Cerebellar cortex (tissue), 1 donor: ENCODE measurements around the gene DHPS.
"Not testable (repeated sequence)": the region's sequence is repeated elsewhere in the genome, so short reads cannot be mapped to it uniquely, and the experiment has no call there.

Experiments
- DNase-seq: peaks from one replicate; pipeline ENCODE4 v3.0.0-alpha.2; 2015; ENCODE audit warnings: low spot score

The DHPS gene

GRCh38 chr19:12705654-12706331 lies 24.1 kb upstream of the DHPS start:
- no peak for DNase-seq

- DNase-seq: no peak
Measured at GRCh38 chr19:12705169-12705568, 23.5 kb upstream of the DHPS start.

GRCh38 chr19:12703046-12703445 lies 21.4 kb upstream of the DHPS start:
- peak; percentile 73 for DNase-seq

GRCh38 chr19:12701596-12702282 lies 20.1 kb upstream of the DHPS start:
- DNase-seq: no peak

- no peak for DNase-seq
Measured at GRCh38 chr19:12698138-12698537, 16.5 kb upstream of the DHPS start.

GRCh38 chr19:12697425-12697824 lies 15.7 kb upstream of the DHPS start:
- DNase-seq: not testable (repeated sequence)

- DNase-seq: peak; percentile 98
Measured at GRCh38 chr19:12696366-12697335, 15.0 kb upstream of the DHPS start, which contains the start of gene FBXW9. Gene FBXW9, minus strand, starts transcription at chr19:12696631. Its CDS starts 50 bp downstream, at chr19:12696581.

- DNase-seq: no peak
Measured at GRCh38 chr19:12695997-12696365, 14.3 kb upstream of the DHPS start.

- DNase-seq: no peak
Measured at GRCh38 chr19:12695514-12695913, 13.8 kb upstream of the DHPS start.

GRCh38 chr19:12695096-12695495 lies 13.4 kb upstream of the DHPS start:
- DNase-seq: no peak

GRCh38 chr19:12694641-12695040 lies 13.0 kb upstream of the DHPS start:
- no peak for DNase-seq

GRCh38 chr19:12692960-12693359 lies 11.3 kb upstream of the DHPS start:
- no peak for DNase-seq

GRCh38 chr19:12689581-12690216 lies 8.0 kb upstream of the DHPS start:
- DNase-seq: no peak

GRCh38 chr19:12689012-12689411 lies 7.3 kb upstream of the DHPS start:
- DNase-seq: no peak

GRCh38 chr19:12687496-12688196 lies 6.0 kb upstream of the DHPS start, which contains the start of gene GNG14:
Gene GNG14, plus strand, starts transcription at chr19:12687998. Its CDS starts 51 bp downstream, at chr19:12688049.
- DNase-seq: no peak

- DNase-seq: no peak
Measured at GRCh38 chr19:12685831-12686230, 4.2 kb upstream of the DHPS start.

GRCh38 chr19:12680034-12680433 lies 1.6 kb downstream of the DHPS start:
- DNase-seq: no peak

GRCh38 chr19:12678039-12678438 lies 3.6 kb downstream of the DHPS start:
- not testable (repeated sequence) for DNase-seq

GRCh38 chr19:12676928-12677327 lies 4.8 kb downstream of the DHPS start:
- no peak for DNase-seq

- DNase-seq: peak; percentile 84
Measured at GRCh38 chr19:12676384-12676792, 5.3 kb downstream of the DHPS start.

- DNase-seq: no peak
Measured at GRCh38 chr19:12675940-12676339, 5.7 kb downstream of the DHPS start.
